Astrocyte (in vitro differentiated cells and primary cell): ENCODE data around the gene LSM10. TPM values are rescaled to one million over a fixed set of nuclear protein-coding genes. Genes with fewer than 3 reads are reported as not detected.

ENCODE experiments used
- DNase-seq: peaks from one replicate; pipeline ENCODE4 v3.0.0-alpha.2; 2010; ENCODE audit warnings: low read depth
- FAIRE-seq: peaks from 2 replicates; lab custom pipeline; 2011; peaks lifted over from hg19 to GRCh38; lab: Jason Lieb, UNC
- H2AFZ ChIP-seq: 2 replicates; pipeline ENCODE4 v1.6.0; 2012; ENCODE audit warnings: low read depth, low read length, inconsistent platforms
- H3K27ac ChIP-seq: 2 replicates; pipeline ENCODE4 v1.5.1; 2011; ENCODE audit warnings: low read depth, low read length, inconsistent platforms
- H3K27me3 ChIP-seq: 2 replicates; pipeline ENCODE4 v1.6.0; 2011; ENCODE audit warnings: low read length, inconsistent platforms; ENCODE audit not compliant: insufficient read depth
- H3K36me3 ChIP-seq: 2 replicates; pipeline ENCODE4 v1.5.1; 2011; ENCODE audit warnings: low read length, inconsistent platforms; ENCODE audit not compliant: insufficient read depth
- H3K4me1 ChIP-seq: 2 replicates; pipeline ENCODE4 v1.5.1; 2011; ENCODE audit warnings: low read length, inconsistent platforms; ENCODE audit not compliant: insufficient read depth
- H3K4me2 ChIP-seq: 2 replicates; pipeline ENCODE4 v1.6.0; 2012; ENCODE audit warnings: low read length, inconsistent platforms
- H3K4me3 ChIP-seq: 2 replicates; pipeline ENCODE4 v1.5.1; 2011; ENCODE audit warnings: low read depth, mild to moderate bottlenecking, low read length, inconsistent platforms; ENCODE audit not compliant: insufficient read depth
- H3K79me2 ChIP-seq: 2 replicates; pipeline ENCODE4 v1.6.0; 2012; ENCODE audit warnings: mild to moderate bottlenecking, low read length, inconsistent platforms; ENCODE audit not compliant: insufficient read depth
- H3K9ac ChIP-seq: 2 replicates; pipeline ENCODE4 v1.6.0; 2012; ENCODE audit warnings: mild to moderate bottlenecking, low read length, inconsistent platforms
- H3K9me3 ChIP-seq: 2 replicates; pipeline ENCODE4 v1.5.1; 2012; ENCODE audit warnings: low read depth, mild to moderate bottlenecking, low read length, inconsistent platforms; ENCODE audit not compliant: insufficient read depth
- H4K20me1 ChIP-seq: 2 replicates; pipeline ENCODE4 v1.6.0; 2012; ENCODE audit warnings: low read length, inconsistent platforms; ENCODE audit not compliant: insufficient read depth
- H3K27ac Mint-ChIP-seq: one replicate; pipeline ENCODE4 v1.8.0; 2021; ENCODE audit warnings: mild to moderate bottlenecking, mixed read lengths; ENCODE audit not compliant: unreplicated experiment
- H3K27me3 Mint-ChIP-seq: one replicate; pipeline ENCODE4 v1.8.0; 2021; ENCODE audit warnings: low read depth, mixed read lengths; ENCODE audit not compliant: unreplicated experiment
- H3K36me3 Mint-ChIP-seq: one replicate; pipeline ENCODE4 v1.8.0; 2021; ENCODE audit warnings: low read depth, mixed read lengths; ENCODE audit not compliant: unreplicated experiment
- H3K4me1 Mint-ChIP-seq: one replicate; pipeline ENCODE4 v1.8.0; 2021; ENCODE audit warnings: low read depth, mixed read lengths; ENCODE audit not compliant: unreplicated experiment
- H3K4me3 Mint-ChIP-seq: one replicate; pipeline ENCODE4 v1.8.0; 2021; ENCODE audit warnings: mild to moderate bottlenecking, moderate library complexity, mixed read lengths; ENCODE audit not compliant: unreplicated experiment
- H3K9me3 Mint-ChIP-seq: one replicate; pipeline ENCODE4 v1.8.0; 2021; ENCODE audit warnings: mild to moderate bottlenecking, mixed read lengths; ENCODE audit not compliant: unreplicated experiment
- CTCF ChIP-seq: IDR thresholded peaks from 2 replicates; pipeline ENCODE4 v1.5.1; 2011; ENCODE audit warnings: low read depth, mild to moderate bottlenecking, inconsistent platforms, low read length, moderate library complexity; ENCODE audit not compliant: insufficient read depth
- EZH2 ChIP-seq: IDR thresholded peaks from 2 replicates; pipeline ENCODE4 v1.6.1; 2012; ENCODE audit warnings: mild to moderate bottlenecking, low read length, inconsistent platforms; ENCODE audit not compliant: insufficient read depth
- total RNA-seq: library from RNA; stranded (reverse); gene quantifications from 2 replicates; pipeline ENCODE4 v1.2.1, GENCODE V29; 2021

LSM10 gene
- total RNA-seq, 1 donor from 2014 or later, result 48.9 TPM

GRCh38 chr1:36359911-36360550, 37.7 kb downstream of the LSM10 start:
- Mint-ChIP-seq H3K4me3 (no peak overlapping the region), H3K27me3 (no peaks in the 10 kb centered on the region), H3K36me3 (peaks cover 31% of the 10 kb centered on the region), H3K4me1 (peaks cover 12% of the 10 kb centered on the region), H3K27ac (no peak overlapping the region), H3K9me3 (peaks cover 2% of the 10 kb centered on the region)
- Histone ChIP-seq H3K4me3 (no peak overlapping the region), H3K27me3 (no peaks in the 10 kb centered on the region), H3K36me3 (peaks cover 28% of the 10 kb centered on the region), H3K4me1 (no peaks in the 10 kb centered on the region), H4K20me1 (peaks cover 40% of the 10 kb centered on the region), H3K9ac (no peak overlapping the region), H2AFZ (no peak overlapping the region), H3K4me2 (no peak overlapping the region), H3K79me2 (peaks cover 66% of the 10 kb centered on the region), H3K27ac (no peak overlapping the region), H3K9me3 (no peaks in the 10 kb centered on the region)
- FAIRE-seq (no peak), DNase-seq (no peak)
- TF ChIP-seq EZH2, result no peak
- TF ChIP-seq CTCF, result no peak

DNA sequence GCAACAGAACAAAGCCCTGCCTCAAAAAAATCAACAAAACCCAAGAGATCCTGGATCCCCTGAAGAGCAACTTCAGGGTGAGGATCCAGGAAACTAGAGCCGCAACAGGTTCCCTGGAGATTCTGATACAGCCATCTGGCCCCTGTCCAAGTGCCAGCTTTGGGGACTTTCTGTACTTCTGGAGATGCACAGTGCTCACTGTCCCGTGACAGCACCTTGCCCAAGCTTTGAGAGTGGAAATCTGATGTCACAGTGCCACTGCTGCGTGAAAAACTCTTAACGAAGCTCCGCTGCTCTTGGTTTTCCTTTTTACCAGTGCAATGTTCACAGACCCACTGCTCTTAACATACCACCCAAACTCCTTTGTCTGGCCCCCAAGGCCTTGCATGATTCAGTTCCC, 38.3 kb downstream of the LSM10 start:
- peaks cover 34% of the 10 kb centered on the region for H3K36me3 ChIP-seq
- no peak overlapping the region for H3K27ac Mint-ChIP-seq
- no peak overlapping the region for H3K4me2 ChIP-seq
- H2AFZ ChIP-seq, result no peak overlapping the region
- no peaks in the 10 kb centered on the region for H3K9me3 ChIP-seq
- no peak for FAIRE-seq
- TF ChIP-seq CTCF, result no peak
- no peak for TF ChIP-seq EZH2
- no peak overlapping the region for H3K27ac ChIP-seq
- no peaks in the 10 kb centered on the region for H3K27me3 ChIP-seq
- peaks cover 2% of the 10 kb centered on the region for H3K9me3 Mint-ChIP-seq
- no peaks in the 10 kb centered on the region for H3K27me3 Mint-ChIP-seq
- no peak overlapping the region for H3K9ac ChIP-seq
- no peak overlapping the region for H3K4me3 ChIP-seq
- H4K20me1 ChIP-seq, result peaks cover 40% of the 10 kb centered on the region
- H3K36me3 Mint-ChIP-seq, result peaks cover 37% of the 10 kb centered on the region
- H3K79me2 ChIP-seq, result peaks cover 61% of the 10 kb centered on the region
- peaks cover 12% of the 10 kb centered on the region for H3K4me1 Mint-ChIP-seq
- H3K4me3 Mint-ChIP-seq, result no peak overlapping the region
- DNase-seq, result no peak
- H3K4me1 ChIP-seq, result no peaks in the 10 kb centered on the region

GRCh38 chr1:36358514-36359084, 39.1 kb downstream of the LSM10 start:
- Mint-ChIP-seq H3K4me1 (peaks cover 17% of the 10 kb centered on the region), H3K4me3 (no peak overlapping the region), H3K27me3 (no peaks in the 10 kb centered on the region), H3K27ac (peak overlapping the region; percentile 7), H3K36me3 (peaks cover 41% of the 10 kb centered on the region), H3K9me3 (peaks cover 2% of the 10 kb centered on the region)
- H3K4me3 ChIP-seq, result no peak overlapping the region
- TF ChIP-seq EZH2 (no peak), CTCF (no peak)
- no peak overlapping the region for H2AFZ ChIP-seq
- no peak overlapping the region for H3K4me2 ChIP-seq
- no peak overlapping the region for H3K9ac ChIP-seq
- peaks cover 1% of the 10 kb centered on the region for H3K4me1 ChIP-seq
- no peak for FAIRE-seq
- H3K79me2 ChIP-seq, result peaks cover 56% of the 10 kb centered on the region
- DNase-seq, result no peak
- no peaks in the 10 kb centered on the region for H3K27me3 ChIP-seq
- H4K20me1 ChIP-seq, result peaks cover 40% of the 10 kb centered on the region
- no peak overlapping the region for H3K27ac ChIP-seq
- H3K36me3 ChIP-seq, result peaks cover 40% of the 10 kb centered on the region
- H3K9me3 ChIP-seq, result no peaks in the 10 kb centered on the region
